Erythroblast (primary cell): Measurements from ENCODE around the gene CCDC183.
"Not testable (repeated sequence)": the region's sequence is repeated elsewhere in the genome, so short reads cannot be mapped to it uniquely, and the experiment has no call there.

ENCODE experiments used
- DNase-seq, 2 experiments: peaks; one replicate each; lab custom pipeline; 2025; lab: John Stamatoyannopoulos, UW
- GATA1 ChIP-seq: IDR thresholded peaks from 2 replicates; pipeline ENCODE4 v1.6.1; 2011; ENCODE audit warnings: low read depth, mild to moderate bottlenecking, control low read depth, low read length, moderate library complexity
- POLR2A ChIP-seq: IDR thresholded peaks from 2 replicates; pipeline ENCODE4 v1.6.1; 2011; ENCODE audit warnings: mild to moderate bottlenecking, low read length

CCDC183 gene

DNA sequence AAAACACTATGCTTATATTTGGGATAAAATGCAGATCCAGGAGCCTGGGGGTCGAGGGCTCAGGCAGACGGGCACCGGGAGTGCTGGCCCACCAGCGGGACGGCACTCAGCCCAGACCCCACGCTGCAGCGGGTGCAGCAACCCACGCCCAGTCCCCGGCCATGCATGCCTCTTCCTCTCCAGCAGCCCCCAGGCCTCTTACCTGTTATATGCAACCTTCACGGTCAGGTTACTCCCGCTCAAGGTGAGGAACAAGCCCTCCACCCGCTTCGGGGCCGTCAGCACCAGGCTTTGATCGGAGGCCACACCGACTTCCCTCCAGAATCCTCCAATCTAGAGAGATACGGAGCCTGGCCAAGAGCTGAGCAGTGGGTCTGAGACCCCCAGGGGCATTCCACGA is 39.3 kb upstream of the CCDC183 start:
- TF ChIP-seq POLR2A (no peak), GATA1 (no peak)
- DNase-seq: no peak

GRCh38 chr9:136757328-136757727 is 38.8 kb upstream of the CCDC183 start:
- DNase-seq: no peak
- TF ChIP-seq GATA1: no peak
- no peak for TF ChIP-seq POLR2A

DNA sequence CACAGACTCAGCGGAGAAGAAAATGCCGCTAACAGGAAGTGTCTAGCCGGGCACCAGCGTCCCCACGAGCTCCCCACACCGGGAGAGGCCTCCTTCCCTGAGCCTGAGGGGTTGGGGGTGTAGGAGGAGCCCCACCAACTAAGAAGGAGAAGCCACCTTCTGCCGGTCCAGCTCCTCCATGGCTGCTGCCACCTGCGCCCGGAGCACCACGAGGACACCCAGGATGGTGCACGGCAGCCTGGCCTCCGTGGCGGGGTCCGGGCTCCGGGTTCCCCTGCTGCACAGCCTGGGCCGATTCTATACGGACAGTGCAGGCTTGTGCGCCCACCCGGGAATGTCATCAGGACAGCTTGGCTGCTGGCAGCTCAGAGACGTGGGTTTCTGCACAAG is 38.4 kb upstream of the CCDC183 start:
- TF ChIP-seq GATA1 (no peak), POLR2A (no peak)

DNA sequence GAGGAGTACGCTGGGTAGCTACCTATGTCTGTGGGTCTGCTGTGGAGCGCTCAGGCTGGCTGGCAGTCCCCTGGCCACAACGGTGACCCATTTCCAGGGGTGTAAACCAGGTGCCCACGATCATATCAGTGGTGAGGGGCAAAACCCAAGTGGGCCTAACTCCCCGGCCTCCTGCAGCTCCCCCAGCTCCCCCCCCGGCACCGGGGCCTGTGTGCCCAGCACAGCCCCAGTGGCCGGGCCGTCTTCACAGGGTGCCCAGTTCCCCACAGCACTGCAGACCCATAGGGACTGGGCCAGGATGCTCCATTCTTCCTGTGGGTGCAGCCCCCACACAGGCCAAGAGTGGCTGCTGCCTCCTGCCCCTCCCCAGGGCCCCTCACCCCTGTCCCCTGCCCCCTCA is 37.1 kb upstream of the CCDC183 start:
- no peak for DNase-seq
- TF ChIP-seq GATA1: no peak
- no peak for TF ChIP-seq POLR2A

More for the DNA sequence above, 38.4 kb upstream of the CCDC183 start:
- no peak for DNase-seq

GRCh38 chr9:136759436-136760325 is 36.5 kb upstream of the CCDC183 start:
- no peak for DNase-seq
- no peak for TF ChIP-seq POLR2A

GRCh38 chr9:136760424-136760823 is 35.7 kb upstream of the CCDC183 start:
- no peak for TF ChIP-seq POLR2A
- TF ChIP-seq GATA1: no peak
- no peak for DNase-seq

DNA sequence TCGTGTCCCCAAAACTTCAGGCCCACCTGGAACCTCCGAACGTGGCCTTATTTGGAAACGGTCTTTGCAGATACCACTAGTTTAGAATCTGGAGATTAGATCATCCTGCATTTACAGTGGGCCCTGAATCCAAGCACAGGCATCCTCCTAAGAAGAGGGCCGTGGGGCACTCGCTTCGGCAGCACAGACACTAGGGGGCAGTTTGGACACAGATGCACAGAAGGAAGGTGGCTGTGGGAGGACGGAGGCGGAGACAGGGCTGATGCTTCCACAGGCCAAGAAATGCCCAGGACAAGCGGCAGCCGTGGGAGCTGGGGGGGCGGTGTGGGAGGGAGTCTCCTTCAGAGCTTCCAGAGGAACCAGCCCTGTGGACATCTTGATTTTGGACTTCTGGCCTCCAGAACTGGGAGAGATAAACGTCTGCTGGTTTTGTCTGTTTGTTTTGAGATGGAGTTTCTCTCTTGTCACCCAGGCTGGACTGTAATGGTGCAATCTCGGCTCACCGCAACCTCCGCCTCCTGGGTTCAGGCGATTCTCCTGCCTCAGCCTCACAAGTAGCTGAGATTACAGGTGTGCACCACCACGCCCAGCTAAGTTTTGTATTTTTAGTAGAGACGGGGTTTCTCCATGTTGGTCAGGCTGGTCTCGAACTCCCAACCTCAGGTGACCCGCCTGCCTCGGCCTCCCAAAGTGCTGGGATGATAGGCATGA is 35.1 kb upstream of the CCDC183 start:
- DNase-seq: peak; percentile 54 to 59

DNA sequence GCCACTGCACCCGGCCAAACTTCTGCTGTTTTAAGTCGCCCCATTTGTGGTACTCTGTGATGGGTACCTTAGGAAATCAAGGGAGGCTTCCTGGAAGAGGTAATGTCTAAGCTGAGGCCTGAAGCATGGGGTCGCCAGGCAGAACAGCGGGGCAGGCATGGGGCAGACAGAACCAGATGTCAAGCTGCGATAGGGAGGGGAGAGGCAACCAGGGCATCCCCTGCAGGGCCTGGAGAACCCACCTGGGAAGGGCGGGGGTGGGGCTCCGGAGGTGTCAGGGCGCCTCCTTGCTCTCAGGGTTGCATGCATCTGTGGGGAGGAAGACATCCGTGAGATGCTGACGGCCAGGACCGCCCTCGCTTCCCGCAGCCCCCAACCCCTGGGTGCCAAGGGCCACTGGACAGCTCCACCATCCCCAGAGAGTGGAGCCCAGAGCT is 34.6 kb upstream of the CCDC183 start:
- DNase-seq: no peak
- no peak for TF ChIP-seq GATA1
- no peak for TF ChIP-seq POLR2A

DNA sequence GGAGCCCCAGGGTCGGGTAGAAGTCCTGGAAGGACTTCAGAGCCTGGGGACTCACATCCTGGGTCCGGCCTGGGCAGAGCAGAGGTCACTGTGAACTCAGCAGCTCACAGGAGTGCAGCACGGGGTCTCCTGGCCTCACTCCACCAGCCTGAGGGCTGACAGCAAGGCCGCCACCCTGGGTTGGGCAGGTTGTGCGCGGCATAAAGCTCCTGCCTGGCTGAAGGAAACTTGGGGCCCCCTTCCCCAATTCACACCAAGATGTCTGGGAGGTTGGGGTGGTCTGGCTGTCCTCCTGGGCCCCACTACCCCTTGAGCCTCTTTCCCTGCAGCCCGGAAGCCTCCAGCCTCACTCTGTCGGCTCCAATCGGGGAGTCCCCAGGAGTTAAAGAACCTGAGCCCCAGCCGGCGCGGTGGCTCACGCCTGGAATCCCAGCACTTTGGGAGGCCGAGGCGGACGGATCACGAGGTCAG is 33.9 kb upstream of the CCDC183 start:
- TF ChIP-seq POLR2A (no peak), GATA1 (no peak)
- no peak for DNase-seq

GRCh38 chr9:136762915-136763648 is 33.1 kb upstream of the CCDC183 start:
- DNase-seq: peak; percentile 73 to 76
- TF ChIP-seq POLR2A (no peak), GATA1 (no peak)

DNA sequence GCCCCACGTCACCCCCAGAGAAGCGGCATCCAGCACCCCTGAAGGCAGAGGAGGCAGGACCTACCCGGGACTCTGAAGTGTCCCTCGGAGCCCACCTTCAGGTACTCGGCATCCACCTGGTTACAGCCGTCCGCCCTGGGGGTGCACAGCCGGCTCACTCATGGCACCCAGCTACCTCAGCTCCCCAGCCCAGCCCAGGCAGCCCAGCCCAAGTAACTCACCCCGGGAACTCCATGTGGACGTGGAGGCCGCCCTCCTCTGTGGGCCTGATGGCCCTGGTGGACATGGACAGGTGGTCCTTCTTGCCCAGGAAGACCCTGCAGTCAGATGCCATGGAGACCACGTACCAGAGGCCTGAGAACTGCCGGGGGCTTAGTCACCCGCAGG is 32.5 kb upstream of the CCDC183 start:
- DNase-seq: no peak
- TF ChIP-seq POLR2A: no peak

- DNase-seq: no peak
- TF ChIP-seq GATA1 (no peak), POLR2A (no peak)
Measured at GRCh38 chr9:136764301-136764891, 31.7 kb upstream of the CCDC183 start, which contains the start of gene LCN15. TSS of gene LCN15 (minus strand) at chr9:136764518. CDS start at chr9:136764488, 30 bp downstream.

DNA sequence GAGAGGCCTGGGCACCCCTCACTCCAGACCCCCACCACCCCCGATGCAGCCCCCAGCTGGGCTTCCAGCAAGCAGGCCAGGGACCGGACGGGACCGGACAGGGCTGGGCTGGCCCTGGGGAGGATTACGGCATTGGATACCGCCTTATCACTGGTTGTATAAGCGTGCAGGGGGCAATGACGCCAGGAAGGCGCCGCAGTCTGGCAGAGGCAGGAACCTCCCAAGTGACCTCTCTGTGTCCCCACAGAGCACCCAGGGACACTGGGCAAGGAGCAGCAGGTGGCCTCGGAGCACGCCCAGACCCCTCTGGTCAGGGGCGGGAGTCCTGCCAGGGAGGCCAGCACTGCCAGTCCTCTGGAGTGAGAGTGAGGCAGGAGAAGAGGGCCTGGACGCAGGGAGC is 31.1 kb upstream of the CCDC183 start:
- DNase-seq: no peak
- TF ChIP-seq GATA1 (no peak), POLR2A (no peak)

- DNase-seq: not testable (repeated sequence)
Measured at GRCh38 chr9:136765745-136766409, 30.3 kb upstream of the CCDC183 start.

DNA sequence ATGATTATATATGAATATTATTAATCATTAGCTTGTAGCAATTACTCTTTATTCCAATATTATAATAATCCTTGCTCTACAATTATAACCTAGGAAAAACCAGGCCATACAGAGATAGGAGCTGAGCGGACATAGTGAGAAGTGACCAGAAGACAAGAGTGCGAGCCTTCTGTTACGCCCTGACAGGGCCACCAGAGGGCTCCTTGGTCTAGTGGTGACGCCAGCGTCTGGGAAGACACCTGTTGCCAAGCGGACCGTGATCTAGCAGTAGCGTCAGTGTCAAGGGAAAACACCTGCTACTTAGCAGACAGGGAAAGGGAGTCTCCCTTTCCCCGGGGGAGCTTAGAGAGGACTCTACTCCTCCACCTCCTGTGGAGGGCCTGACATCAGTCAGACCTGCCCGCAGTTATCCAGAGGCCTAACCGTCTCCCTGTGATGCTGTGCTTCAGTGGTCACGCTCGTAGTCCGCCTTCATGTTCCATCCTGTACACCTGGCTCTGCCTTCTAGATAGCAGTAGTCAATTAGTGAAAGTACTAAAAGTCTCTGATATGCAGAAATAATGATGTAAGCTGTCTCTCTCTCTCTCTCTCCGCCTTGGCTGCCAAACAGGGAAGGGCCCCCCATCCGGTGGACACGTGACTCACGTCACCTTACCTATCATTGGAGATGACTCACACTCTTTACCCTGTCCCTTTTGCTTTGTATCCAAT is 29.6 kb upstream of the CCDC183 start:
- DNase-seq: peak; percentile 53 to 62
